Peyer's patch (tissue), 4 donors: ENCODE data around the gene KCNMA1. TPM values are rescaled to one million over a fixed set of nuclear protein-coding genes. Genes with fewer than 3 reads are reported as not detected.
A peak's percentile ranks its signal among the peaks of the same experiment; 100 is the strongest.
"Not testable (repeated sequence)": the region's sequence is repeated elsewhere in the genome, so short reads cannot be mapped to it uniquely, and the experiment has no call there.

Experiments used
- DNase-seq, 3 donors: peaks; one replicate each; pipeline ENCODE4 v3.0.0-alpha.2; 2017 to 2019
- H3K27ac ChIP-seq, 4 donors: fragments of 200-600 bp; sonication (generic); one replicate each; pipeline ENCODE4 v1.5.1; 2016 to 2019
- H3K27me3 ChIP-seq, 2 donors: fragments of 200-600 bp; sonication (generic); one replicate each; pipeline ENCODE4 v1.5.1; 2019
- H3K36me3 ChIP-seq, 3 donors: fragments of 200-600 bp; sonication (generic); one replicate each; pipeline ENCODE4 v1.5.1; 2016 to 2019
- H3K4me1 ChIP-seq, 4 donors: fragments of 200-600 bp; sonication (generic); one replicate each; pipeline ENCODE4 v1.5.1; 2016 to 2019
- H3K4me3 ChIP-seq, 4 donors: fragments of 200-600 bp; sonication (generic); 1 replicate in 3 of 4; 2 replicates in 1 of 4; pipeline ENCODE4 v1.5.1; 2016 to 2019; ENCODE audit warnings: mild to moderate bottlenecking in 1 of 4
- H3K9me3 ChIP-seq, 4 donors: fragments of 200-600 bp; sonication (generic); one replicate each; pipeline ENCODE4 v1.5.1; 2016 to 2019; ENCODE audit warnings: mild to moderate bottlenecking in 1 of 4
- POLR2A ChIP-seq, 2 donors: fragments of 450-650 bp; IDR thresholded peaks; one replicate each; pipeline ENCODE4 v1.5.1; 2017; ENCODE audit warnings: antibody characterized with exemption in 2 of 2, mild to moderate bottlenecking in 2 of 2, moderate library complexity in 2 of 2
- total RNA-seq, 4 donors: library from RNA; depleted of rRNA; stranded (reverse); fragments of >200 nt; gene quantifications; one replicate each; pipeline ENCODE4 v1.1.0, GENCODE V29; 2016
- TF ChIP-seq, protein P1 (sequence below), 6 experiments: fragments of 450-650 bp in 4 of 6; fragments of 200-600 bp in 2 of 6; sonication (generic) in 1 of 6; IDR thresholded peaks; one replicate each; pipeline ENCODE4 v1.5.1; 2017 to 2019; ENCODE audit warnings: antibody characterized with exemption in 6 of 6, mild to moderate bottlenecking in 3 of 6, moderate library complexity in 1 of 6

Gene KCNMA1
- total RNA-seq: 10 to 100 TPM; 17.8 to 29.1 (median 23.9) TPM

DNA sequence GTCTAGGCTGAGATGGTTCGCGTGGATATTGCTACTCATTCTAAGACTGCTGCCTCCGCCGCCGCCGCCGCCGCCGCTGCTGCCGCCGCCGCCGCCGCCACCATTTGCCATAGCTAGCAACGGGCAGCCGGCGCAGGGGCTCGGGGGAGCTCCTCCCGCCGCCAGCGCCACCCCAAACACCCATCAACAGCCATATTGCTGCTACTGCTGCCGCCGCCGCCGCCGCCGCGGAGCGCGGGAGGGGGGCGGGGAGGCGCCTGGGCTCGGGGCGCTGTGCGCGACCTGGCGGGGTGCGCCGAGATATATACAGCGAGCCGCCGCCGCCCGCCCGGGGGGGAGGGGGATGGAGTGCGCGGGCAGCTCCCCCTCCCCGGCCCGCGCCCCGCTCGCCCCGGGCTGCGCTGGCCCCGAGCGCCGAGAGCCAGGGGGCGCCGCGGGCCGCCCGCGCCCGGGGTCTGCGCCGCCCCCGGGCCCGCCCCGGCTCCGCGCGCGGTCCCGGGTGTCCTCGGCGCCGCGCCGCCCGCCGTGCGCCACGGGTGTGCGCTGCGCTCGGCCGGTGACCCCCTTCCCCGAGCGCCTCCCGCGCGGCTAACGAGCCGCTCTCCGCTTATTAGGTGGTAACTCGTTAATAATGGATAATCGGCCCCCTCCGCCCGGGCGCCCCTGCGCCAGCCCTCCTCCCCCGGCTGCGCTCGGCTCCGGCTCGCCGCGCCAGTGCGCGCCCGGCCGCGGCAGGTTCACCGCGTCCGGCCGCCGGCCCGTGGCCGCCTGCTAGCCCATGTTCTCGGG is at the start of gene KCNMA1:
TSS of gene KCNMA1 (minus strand) at position 277 of the 789 bp plus-strand sequence.
- Histone ChIP-seq H3K36me3 (no peaks in the 10 kb centered on the region), H3K27ac (peak within 1 kb of the TSS; percentile 10 to 73 (median 49))

DNA sequence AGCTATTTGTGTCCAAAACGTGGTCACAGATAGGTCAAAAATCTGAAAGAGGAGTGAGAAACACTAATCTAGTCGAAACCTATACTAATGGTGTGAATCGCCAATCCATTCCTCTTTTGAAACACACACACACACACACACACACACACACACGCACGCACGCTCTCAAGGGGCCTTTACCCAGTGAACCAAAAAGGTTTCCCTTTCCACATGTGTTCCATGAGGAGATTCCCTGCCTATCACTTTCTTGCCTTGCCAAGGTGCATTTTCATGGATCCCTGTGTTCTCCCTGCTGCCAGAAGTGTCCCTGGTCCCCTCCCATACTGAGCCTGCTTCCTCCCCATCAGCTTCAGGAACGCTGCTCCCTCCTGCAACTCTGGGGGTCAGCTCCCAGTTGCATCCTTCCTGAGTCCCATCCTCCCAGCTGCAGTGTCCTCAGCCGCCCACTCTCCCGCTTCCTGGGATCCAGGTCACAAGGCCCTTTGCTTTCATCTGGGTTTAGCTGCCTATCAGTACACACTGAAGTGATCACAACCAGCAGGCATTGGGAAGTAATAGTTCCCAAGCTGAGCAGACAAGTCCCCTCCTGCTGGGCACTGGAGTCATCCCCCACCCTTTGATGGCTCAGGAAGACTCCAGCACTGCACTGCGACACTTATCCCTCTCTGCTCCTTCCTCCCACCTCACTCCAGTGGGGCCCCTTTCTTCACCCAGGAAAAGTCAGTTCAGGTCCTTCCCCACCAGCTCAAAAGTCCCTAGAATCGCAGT is 49.2 kb upstream of the KCNMA1 start:
- no peaks in the 10 kb centered on the region for H3K9me3 ChIP-seq
- TF ChIP-seq POLR2A (IDR thresholded peaks at IDR 0.05): no peak
- TF ChIP-seq, protein P1, sequence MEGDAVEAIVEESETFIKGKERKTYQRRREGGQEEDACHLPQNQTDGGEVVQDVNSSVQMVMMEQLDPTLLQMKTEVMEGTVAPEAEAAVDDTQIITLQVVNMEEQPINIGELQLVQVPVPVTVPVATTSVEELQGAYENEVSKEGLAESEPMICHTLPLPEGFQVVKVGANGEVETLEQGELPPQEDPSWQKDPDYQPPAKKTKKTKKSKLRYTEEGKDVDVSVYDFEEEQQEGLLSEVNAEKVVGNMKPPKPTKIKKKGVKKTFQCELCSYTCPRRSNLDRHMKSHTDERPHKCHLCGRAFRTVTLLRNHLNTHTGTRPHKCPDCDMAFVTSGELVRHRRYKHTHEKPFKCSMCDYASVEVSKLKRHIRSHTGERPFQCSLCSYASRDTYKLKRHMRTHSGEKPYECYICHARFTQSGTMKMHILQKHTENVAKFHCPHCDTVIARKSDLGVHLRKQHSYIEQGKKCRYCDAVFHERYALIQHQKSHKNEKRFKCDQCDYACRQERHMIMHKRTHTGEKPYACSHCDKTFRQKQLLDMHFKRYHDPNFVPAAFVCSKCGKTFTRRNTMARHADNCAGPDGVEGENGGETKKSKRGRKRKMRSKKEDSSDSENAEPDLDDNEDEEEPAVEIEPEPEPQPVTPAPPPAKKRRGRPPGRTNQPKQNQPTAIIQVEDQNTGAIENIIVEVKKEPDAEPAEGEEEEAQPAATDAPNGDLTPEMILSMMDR (IDR thresholded peaks at IDR 0.05): no peak
- H3K27ac ChIP-seq: no peak overlapping the region
- H3K36me3 ChIP-seq: no peaks in the 10 kb centered on the region
- no peak overlapping the region for H3K4me3 ChIP-seq
- no peaks in the 10 kb centered on the region for H3K27me3 ChIP-seq
- DNase-seq: no peak
- H3K4me1 ChIP-seq: peaks cover 0 to 5% (median 0%) of the 10 kb centered on the region in 4 donors

More for the DNA sequence above, at the start of gene KCNMA1:
- Histone ChIP-seq H3K9me3 (no peaks in the 10 kb centered on the region), H3K27me3 (peaks cover 0 to 12% of the 10 kb centered on the region in 2 donors), H3K4me1 (peaks cover 0 to 18% (median 0%) of the 10 kb centered on the region in 4 donors), H3K4me3 (peak within 1 kb of the TSS; percentile 20 to 70 (median 42))
- TF ChIP-seq, protein P1 (IDR thresholded peaks at IDR 0.05): no peak
- TF ChIP-seq POLR2A (IDR thresholded peaks at IDR 0.05): no peak
- DNase-seq: peak in 1 of 3 donors; percentile 62

DNA sequence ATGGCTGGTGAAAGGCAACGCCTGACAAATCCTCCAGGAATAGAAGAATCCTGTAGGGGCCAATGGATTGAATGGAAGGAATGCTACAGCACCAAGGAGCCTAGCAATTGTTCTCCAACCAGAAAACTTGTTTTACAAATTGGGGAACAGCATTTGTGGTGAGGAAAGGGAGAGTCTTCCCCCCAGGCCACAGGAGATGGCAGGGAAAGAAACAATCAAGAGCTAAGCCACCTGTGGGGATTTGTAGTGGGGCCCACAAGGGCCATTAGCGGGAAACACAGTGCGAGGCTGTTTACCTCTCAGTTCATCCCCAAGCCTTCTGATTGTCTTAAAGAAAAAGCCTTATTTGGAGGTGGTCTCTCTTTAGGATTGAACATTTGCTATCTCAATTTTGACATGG is 48.5 kb upstream of the KCNMA1 start:
- TF ChIP-seq, protein P1 (IDR thresholded peaks at IDR 0.05): no peak
- TF ChIP-seq POLR2A (IDR thresholded peaks at IDR 0.05): no peak
- DNase-seq: no peak
- H3K27ac ChIP-seq: no peak overlapping the region
- H3K4me3 ChIP-seq: no peak overlapping the region
- H3K36me3 ChIP-seq: no peaks in the 10 kb centered on the region
- H3K9me3 ChIP-seq: no peaks in the 10 kb centered on the region
- no peaks in the 10 kb centered on the region for H3K27me3 ChIP-seq
- peaks cover 0 to 5% (median 0%) of the 10 kb centered on the region in 4 donors for H3K4me1 ChIP-seq

DNA sequence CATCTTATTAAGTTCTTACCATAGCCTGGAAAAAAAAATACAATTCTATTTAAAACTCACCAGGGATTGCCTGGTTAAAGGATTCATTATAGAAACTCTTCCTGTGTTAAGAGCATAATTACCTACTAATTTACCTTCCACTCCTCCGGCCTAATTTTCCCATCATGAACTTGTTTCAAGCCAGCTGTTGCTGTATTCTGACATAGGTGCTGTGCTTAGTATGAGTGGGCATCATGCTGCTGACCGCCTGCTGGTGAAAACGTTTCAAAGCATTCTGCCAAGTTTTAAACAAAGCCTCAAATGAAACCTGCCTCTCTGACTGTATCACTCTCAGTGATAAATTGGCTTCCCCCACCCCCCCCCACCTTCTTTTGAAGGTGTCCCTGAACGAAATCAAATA is 47.8 kb upstream of the KCNMA1 start:
- no peak overlapping the region for H3K4me3 ChIP-seq
- no peaks in the 10 kb centered on the region for H3K36me3 ChIP-seq
- H3K27me3 ChIP-seq: no peaks in the 10 kb centered on the region
- peaks cover 0 to 5% (median 0%) of the 10 kb centered on the region in 4 donors for H3K4me1 ChIP-seq
- TF ChIP-seq, protein P1 (IDR thresholded peaks at IDR 0.05): no peak
- TF ChIP-seq POLR2A (IDR thresholded peaks at IDR 0.05): no peak
- H3K9me3 ChIP-seq: no peaks in the 10 kb centered on the region
- no peak overlapping the region for H3K27ac ChIP-seq
- DNase-seq: no peak

DNA sequence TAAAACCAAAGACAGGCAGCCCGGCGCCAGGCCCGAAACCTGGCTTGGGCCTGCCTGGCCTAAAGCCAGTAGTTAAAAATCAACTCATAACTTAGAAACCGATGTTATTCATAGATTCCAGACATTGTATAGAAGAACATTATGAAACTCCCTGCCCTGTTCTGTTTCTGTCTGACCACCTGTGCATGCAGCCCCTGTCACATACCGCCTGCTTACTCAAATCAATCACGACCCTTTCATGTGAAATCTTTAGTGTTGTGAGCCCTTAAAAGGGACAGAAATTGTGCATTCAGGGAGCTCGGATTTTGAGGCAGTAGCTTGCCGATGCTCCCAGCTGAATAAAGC is 45.5 kb upstream of the KCNMA1 start:
- not testable (repeated sequence) for H3K27ac ChIP-seq, H3K9me3 ChIP-seq, H3K36me3 ChIP-seq, DNase-seq, H3K4me1 ChIP-seq, H3K4me3 ChIP-seq, H3K27me3 ChIP-seq
